ENCODE data around the gene YTHDF1.
A peak's percentile ranks its signal among the peaks of the same experiment; 100 is the strongest.

Gene YTHDF1

DNA sequence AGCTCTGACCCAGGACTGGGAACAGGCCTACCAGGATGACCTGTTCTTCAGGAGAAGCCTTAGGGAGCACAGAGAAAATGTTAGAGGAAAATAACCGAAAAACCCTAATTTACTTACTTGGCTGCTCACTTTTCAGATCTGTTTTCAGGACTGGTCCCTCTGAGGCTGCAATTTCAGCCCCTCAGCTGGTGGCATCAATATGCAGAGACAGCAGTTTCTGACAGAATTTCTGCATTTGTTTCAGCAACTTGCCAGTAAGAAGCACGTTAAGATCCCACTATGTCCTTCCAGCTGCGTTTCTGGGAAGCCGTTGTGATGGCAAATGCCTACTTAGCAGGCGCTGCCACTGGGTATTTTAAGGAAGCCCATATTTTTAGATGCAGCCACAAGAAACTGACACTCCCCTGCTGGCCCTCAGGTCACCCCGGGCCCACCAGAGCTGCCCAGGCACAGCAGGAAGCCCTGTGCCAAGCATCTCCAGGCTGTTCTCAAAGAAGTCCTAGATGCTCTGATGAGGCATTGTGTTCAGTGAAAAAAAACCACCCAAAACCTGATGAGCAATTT lies 7.5 kb downstream of the YTHDF1 start:
- peak in 1 of 14 donors; percentile 71 for DNase-seq

GRCh38 chr20:63206878-63207277 lies 9.1 kb downstream of the YTHDF1 start:
- DNase-seq = peak in 8 of 14 donors; percentile 6 to 81 (median 17)

- no peak for DNase-seq
These were observed 10.0 kb downstream of the YTHDF1 start for GRCh38 chr20:63205896-63206295.

GRCh38 chr20:63204362-63204761 lies 11.6 kb downstream of the YTHDF1 start:
- no peak for DNase-seq

DNA sequence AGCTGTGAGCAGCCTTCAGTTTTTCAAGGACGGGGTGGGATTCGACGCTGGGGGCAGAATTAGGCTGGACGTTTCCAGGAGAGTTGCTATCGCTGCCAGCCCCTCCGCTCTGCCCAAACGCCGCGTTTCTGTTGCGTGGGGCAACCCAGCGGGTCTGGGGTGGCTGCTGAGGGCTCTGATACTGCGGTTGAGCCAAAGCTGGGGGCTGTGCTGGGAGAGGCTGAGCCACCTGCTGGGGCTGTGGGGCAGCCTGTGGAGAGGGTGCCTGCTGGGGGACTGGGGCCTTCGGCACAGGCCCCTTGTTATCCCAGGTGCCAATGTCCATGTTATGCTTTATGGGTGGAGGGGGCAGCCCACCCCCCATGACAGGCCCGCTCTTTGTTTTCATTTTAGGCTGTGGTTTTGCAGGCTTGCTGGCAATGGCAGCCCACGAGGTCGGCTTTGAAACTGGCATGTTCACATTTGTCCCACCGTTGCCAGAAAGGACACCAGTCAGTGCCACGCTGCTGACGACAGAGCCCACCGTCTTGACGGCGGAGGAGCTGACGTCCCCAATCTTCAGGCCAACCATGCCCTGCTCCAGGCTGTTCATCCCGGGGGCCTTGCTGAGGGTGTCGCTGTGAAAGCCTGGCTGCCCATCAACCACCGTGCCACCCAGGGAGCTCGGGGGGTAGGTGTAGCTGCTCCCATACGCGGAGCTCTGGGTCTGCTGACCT lies 13.0 kb downstream of the YTHDF1 start:
- no peak for DNase-seq

- no peak for DNase-seq
These were observed 13.9 kb downstream of the YTHDF1 start for GRCh38 chr20:63202021-63202420.

DNA sequence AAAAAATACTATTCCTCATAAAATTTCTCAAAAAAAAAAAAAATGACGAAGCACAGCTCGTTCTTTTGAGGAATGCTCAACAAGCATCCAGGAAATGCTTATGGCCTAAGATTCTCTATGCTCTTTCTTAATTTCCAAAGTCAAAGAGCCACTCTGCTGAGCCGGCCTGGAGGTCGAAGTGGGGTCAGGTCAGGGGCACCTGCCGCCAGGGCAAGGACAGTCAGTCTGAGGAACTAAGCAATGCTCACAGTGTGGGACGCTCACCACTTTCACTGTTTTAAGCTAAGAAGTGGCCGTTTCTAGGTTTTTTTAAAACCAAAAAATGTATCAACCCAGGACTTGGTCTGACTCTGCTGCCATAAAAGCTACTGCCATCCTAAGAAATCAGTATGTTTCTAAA lies 17.3 kb downstream of the YTHDF1 start:
- no peak for DNase-seq

DNA sequence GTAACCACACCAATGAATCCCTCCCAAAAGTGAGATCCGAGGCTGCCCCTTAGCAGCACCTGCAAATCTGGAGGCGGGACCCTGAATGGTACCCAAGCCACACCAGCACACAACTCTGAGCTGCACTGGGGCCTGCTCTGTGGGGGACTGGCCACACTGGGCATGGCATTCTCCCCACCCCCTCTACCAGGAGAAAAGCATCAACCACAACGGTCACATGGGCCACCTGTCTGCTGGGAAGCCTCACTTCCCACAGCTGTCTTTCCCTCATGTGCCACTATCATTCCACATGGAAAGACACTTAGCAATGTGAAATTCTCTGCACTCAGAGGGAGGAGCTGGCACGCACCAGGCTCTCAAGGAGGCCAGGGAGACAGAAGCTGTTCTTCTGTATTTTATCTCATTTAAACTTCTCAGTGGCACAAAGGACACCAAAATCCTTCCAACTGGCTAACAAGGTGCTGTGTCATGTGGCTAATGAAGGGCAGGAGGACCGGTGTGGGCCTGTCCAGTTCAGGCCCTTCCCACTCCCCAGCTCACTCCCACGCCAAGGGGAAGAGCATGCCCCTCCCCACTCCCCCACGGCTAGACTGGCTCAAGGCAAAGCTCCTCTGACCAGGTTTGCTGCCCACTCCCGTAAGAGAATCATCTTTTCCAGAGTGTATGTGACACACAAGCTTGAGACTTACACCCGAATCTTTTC lies 19.0 kb downstream of the YTHDF1 start:
- DNase-seq = no peak

DNA sequence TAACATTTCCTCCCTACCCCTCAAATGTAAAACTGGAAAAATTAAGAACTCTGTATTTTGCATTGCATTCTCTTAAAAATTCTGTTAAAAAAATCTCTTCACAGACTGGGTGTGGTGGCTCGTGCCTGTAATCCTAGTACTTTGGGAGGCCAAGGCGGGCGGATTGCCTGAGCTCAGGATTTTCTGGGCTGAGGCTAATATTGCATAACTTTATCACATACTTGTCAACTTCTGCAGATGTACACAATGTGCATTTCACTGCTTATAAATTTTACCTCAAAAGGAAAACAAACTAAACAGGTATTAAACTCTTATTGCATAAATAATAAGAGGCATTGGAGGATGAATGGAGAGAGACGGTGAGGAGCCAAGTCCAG lies 21.1 kb downstream of the YTHDF1 start:
- DNase-seq = no peak

DNA sequence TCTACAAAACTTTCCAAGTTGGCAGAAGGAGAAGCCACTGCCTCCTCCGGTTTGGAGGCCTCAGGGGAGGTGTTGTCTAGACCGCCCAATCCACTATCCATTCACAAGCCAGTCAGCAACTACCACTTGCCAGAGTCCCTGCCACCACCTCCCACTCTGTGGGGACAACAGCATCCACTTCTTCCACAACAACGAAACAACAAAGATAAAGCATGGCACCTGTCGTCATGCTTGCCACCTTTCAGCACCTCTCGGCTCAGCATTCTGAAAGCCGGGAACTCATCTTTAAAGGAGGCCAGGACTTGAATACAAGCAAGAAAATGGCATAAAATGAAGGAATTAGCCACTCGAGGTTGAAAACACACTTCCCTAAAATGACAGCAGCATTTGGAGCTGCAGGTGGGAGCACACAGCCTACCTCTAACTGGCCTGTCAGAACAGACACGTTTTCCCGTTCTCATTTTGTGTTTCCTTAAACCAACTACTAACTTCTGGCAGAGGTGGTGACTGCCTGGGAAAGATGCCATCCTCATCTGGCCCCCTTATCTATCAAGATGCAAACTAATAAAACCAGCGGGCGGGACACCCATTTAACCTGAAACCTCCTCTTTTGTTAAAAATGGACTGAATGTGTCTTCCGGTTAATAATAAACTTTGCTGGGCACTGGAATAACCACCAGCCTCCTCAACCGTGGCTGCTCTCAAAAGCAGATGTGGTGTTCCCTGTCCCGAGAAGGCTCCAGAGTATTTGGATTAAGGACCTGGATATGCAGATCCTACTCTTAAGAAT lies 21.7 kb downstream of the YTHDF1 start:
- no peak for DNase-seq

GRCh38 chr20:63192721-63193120 lies 23.2 kb downstream of the YTHDF1 start:
- DNase-seq = no peak

DNA sequence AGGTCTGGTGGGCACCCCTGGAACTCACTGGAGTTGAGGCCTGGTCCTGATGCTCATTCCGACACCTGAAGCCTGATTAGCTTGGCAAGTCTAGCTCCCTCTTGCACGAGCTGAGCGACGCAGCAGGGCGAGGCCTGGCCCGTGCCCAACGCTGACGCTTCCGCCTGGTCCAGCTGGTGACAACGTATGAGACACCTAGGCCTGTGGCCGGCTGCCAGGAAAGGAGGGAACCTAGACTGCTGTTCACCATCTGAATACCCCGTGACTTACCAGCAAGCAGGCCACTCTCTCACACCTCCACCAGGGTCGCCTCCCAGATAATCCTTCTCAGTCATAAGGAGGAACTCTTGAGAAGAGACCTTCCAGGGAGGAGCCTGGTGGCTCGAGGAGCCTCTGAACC lies 24.5 kb downstream of the YTHDF1 start:
- DNase-seq = peak in 1 of 14 donors; percentile 52

- no peak for DNase-seq
These were observed 25.1 kb downstream of the YTHDF1 start for GRCh38 chr20:63190828-63191227.

- DNase-seq = no peak
These were observed 25.9 kb downstream of the YTHDF1 start for GRCh38 chr20:63189846-63190559.

DNA sequence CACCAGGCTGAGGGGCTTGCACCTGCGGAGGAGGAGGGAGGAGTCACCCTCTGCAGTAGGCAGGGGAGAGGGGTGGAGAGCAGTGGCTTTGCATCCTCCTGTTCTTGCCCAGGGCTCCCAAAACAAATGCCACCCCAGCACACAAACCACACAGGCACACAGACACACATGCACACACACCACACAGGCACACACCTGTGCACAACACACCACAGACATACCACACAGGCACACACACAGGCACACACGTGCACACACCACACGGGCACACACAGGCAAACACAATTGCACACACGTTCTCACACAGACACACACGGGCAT lies 26.6 kb downstream of the YTHDF1 start:
- no peak for DNase-seq

- no peak for DNase-seq
These were observed 27.1 kb downstream of the YTHDF1 start for GRCh38 chr20:63188641-63189321.

DNA sequence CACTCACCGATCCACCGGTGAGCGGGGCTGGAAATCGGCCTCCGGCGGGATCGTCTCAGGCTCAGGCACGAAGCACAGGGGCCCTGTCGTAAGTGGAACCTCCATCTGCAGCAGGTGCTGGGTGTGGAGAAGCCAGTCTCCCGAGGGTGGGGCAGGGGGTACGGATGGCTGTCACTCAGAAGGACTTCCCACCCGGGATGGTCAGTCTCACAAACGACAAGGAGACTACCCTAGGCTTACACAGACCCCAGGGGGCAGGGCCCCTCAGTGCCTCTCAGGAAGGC lies 27.8 kb downstream of the YTHDF1 start:
- DNase-seq = no peak

DNA sequence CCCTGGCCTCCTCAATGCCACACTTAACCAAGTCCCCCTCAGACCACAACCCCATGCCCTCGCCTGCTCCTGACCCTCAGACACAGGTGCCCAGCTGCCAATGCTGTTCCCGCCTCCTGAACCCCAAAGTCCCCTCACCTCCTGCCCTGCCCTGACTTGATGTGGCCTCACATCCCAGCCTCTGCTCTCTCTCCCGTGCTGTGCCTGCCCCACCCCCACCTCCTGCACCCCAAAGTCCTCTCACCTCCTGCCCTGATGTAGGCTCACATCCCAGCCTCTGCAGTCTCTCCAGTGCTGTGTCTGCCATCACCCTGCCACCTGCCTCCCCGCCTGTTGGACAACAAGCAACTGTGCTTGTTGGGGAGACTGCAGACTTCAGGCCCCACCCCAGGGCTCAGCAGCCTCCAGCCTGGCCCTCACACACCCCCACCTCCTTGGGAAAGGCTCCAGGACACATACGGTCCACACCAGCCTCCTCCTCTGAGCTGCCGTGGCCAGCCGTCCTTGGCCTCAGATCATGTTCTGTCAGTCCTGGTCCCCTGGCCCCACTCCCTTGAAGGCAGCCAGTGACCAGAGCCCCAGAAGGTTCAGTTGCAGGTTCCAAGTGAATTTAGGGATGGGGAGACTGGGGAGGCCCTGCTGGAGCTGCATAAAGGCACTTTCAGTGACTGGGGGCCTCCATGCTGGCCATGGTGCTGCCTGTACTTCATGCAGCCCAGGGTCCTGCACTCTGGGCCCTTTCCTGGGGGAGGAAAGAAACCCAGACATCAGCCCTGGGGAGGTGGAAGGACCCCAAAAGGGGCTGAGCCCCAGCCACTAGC lies 28.4 kb downstream of the YTHDF1 start:
- no peak for DNase-seq

DNA sequence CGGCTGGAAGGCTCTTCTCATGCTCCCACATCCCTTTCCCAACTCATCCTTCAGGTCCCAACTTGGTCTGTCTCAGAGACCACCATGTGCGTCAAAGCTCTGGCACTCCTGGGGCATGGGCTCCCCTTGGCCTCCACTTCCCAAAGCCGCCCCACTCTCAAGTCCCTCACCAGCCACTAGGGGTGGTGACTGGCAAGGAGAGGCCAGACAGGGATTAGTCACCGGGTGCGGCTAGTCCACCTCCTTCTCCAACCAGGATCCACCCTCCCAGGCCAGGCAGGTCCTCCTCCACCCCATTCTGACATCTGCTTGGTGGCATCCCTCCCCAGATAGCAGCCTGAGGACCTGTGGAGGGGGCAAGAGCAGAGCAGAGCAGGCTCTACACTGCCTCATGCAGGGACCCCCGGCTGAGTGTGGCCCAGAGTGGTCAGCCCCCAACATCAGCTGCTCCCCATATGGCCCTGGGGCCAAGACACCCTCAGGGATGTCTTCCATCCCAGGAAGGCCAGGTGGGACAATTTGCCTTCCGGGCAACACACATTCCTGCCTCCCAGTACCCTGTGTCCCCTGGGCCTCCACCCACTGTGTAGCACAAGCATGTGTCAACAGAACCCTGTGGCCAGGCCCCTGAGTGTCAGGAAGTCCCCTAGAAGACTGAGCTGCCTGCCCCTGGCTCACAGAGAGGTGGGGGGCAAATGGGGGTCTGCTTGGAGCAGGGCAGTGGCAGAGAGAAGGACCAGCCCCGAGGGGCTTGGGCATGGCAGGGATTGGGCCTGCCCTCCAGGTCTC lies 29.2 kb downstream of the YTHDF1 start:
- no peak for DNase-seq

DNA sequence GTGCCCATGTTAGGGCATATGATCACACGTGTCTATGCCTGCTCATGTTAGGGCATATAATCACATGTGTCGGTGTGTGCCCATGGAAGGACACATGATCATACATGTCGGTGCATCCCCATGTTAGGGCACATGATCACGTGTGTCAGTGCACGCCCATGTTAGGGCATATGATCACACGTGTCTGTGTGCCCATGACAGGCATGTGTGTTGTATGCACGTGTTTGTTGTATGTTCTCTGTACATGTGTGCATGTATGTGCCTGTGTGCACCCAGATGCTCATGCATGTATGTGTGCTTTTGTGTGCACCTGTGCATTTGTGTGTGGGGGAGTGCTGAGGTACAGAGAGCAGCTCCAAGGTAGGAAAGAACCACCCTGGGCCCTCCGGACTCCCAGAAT lies 29.8 kb downstream of the YTHDF1 start:
- no peak for DNase-seq
